ENCODE measurements around the gene CPA5.

Gene CPA5

DNA sequence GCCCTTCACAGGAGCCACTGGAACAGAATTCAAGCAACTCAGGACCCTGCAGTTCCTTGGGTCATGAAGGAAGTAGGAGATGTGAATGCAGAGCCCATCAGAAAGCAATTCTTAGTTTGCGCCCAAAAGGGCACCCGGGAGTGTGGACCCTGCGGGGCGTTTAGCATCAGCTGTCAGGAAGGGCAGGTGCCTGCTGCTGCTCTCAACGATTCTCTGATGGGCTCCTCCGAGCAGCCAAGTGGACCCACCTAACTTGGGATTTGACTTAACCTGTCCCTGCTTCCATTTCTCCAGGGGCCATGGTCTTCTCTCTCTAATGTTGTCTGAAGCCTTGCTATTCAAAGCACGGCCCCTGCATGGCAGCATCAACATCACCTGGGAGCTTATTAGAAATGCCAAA, 17.1 kb downstream of the CPA5 start:
- TF ChIP-seq GABPA (IDR thresholded peaks at IDR 0.05; ENCODE audit: low read depth) (no peak), SPI1 (IDR thresholded peaks at IDR 0.05; ENCODE audit: borderline replicate concordance, low read depth) (no peak), POLR2AphosphoS5 (IDR thresholded peaks at IDR 0.05; ENCODE audit: low read depth) (no peak)
- TF ChIP-seq, protein P1, sequence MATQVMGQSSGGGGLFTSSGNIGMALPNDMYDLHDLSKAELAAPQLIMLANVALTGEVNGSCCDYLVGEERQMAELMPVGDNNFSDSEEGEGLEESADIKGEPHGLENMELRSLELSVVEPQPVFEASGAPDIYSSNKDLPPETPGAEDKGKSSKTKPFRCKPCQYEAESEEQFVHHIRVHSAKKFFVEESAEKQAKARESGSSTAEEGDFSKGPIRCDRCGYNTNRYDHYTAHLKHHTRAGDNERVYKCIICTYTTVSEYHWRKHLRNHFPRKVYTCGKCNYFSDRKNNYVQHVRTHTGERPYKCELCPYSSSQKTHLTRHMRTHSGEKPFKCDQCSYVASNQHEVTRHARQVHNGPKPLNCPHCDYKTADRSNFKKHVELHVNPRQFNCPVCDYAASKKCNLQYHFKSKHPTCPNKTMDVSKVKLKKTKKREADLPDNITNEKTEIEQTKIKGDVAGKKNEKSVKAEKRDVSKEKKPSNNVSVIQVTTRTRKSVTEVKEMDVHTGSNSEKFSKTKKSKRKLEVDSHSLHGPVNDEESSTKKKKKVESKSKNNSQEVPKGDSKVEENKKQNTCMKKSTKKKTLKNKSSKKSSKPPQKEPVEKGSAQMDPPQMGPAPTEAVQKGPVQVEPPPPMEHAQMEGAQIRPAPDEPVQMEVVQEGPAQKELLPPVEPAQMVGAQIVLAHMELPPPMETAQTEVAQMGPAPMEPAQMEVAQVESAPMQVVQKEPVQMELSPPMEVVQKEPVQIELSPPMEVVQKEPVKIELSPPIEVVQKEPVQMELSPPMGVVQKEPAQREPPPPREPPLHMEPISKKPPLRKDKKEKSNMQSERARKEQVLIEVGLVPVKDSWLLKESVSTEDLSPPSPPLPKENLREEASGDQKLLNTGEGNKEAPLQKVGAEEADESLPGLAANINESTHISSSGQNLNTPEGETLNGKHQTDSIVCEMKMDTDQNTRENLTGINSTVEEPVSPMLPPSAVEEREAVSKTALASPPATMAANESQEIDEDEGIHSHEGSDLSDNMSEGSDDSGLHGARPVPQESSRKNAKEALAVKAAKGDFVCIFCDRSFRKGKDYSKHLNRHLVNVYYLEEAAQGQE (IDR thresholded peaks at IDR 0.05; ENCODE audit: insufficient replicate concordance, low read depth) = no peak
- TF ChIP-seq, protein P2, sequence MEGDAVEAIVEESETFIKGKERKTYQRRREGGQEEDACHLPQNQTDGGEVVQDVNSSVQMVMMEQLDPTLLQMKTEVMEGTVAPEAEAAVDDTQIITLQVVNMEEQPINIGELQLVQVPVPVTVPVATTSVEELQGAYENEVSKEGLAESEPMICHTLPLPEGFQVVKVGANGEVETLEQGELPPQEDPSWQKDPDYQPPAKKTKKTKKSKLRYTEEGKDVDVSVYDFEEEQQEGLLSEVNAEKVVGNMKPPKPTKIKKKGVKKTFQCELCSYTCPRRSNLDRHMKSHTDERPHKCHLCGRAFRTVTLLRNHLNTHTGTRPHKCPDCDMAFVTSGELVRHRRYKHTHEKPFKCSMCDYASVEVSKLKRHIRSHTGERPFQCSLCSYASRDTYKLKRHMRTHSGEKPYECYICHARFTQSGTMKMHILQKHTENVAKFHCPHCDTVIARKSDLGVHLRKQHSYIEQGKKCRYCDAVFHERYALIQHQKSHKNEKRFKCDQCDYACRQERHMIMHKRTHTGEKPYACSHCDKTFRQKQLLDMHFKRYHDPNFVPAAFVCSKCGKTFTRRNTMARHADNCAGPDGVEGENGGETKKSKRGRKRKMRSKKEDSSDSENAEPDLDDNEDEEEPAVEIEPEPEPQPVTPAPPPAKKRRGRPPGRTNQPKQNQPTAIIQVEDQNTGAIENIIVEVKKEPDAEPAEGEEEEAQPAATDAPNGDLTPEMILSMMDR (IDR thresholded peaks at IDR 0.05; ENCODE audit: insufficient read depth, low read length) = no peak

DNA sequence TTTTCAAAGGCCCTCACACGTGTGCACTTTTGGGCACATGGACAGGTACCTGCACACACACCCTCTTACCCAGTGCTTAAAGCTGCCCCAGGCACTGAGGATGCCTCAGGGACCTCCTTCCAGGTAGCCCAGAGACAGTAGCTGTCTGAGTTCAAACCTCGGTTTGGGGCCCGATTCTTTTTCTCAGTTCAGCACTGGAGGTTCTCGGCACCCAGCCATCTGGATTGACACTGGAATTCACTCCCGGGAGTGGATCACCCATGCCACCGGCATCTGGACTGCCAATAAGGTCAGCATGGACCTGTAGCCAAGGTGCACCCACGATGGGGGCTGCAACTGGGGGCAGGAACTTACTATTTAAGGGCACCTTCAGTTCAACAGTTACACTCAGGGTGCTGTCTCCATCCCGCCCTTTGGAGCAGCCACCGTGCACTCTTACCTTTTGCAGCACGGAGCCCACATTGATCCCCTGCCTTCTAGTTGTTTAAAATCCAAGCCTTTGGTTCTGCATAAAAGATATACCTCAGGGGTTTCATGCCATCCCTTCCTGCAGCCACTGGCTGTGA, 17.7 kb downstream of the CPA5 start:
- no peak for DNase-seq (ENCODE audit: low read depth in 1 of 2, low spot score in 1 of 2)
- Histone ChIP-seq H3K4me3 (replicated peaks; ENCODE audit: insufficient read depth, low read length) (no peak overlapping the region), H3K27me3 (ENCODE audit: insufficient read depth, poor library complexity, severe bottlenecking) (no peaks in the 10 kb centered on the region), H3K27ac (replicated peaks) (no peak overlapping the region)
- TF ChIP-seq POLR2AphosphoS5 (IDR thresholded peaks at IDR 0.05; ENCODE audit: low read depth) = no peak
- TF ChIP-seq, protein P2 (IDR thresholded peaks at IDR 0.05; ENCODE audit: insufficient read depth, low read length) = no peak

More for the DNA sequence above, 17.1 kb downstream of the CPA5 start:
- DNase-seq (ENCODE audit: low read depth in 1 of 2, low spot score in 1 of 2) = no peak
- no peak overlapping the region for H3K4me3 ChIP-seq (replicated peaks; ENCODE audit: insufficient read depth, low read length)
- H3K27ac ChIP-seq (replicated peaks) = no peak overlapping the region
- no peaks in the 10 kb centered on the region for H3K27me3 ChIP-seq (ENCODE audit: insufficient read depth, poor library complexity, severe bottlenecking)

DNA sequence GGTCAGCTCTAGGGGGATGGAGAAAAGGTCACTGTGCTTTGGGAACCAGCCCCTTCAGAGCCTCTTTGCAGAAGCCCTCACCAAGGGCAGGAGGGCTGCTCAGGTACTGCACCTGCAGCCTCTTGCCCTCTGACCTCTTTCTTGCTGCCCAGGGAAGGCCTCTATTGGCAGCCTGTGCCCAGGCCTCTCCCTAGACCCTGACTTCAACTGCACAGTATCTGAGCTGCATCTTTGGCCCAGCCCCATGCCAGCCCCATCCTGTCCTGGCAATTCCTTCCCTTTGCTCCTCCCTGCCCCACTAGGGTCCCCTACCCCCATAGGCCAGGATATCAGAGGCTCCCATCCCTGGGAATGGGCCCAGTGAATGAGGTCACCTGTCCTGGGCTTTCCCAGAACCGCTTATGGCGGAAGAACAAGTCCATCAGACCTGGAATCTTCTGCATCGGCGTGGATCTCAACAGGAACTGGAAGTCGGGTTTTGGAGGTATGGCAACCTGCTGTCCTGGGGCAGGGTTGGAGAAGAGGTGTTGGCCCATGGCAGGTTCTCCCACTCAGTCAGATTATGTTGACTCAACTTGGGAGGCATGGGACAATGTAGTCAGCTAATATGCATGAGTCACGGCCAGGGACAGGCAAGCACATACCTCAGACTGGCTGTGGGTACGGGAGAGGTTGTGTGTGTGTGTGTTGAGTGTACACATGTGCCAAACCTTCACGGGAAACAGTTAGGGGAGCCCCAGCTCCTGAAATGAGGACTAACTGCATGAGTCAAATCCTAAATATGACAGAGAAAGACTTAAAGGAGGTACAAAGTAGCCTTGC, 18.6 kb downstream of the CPA5 start:
- TF ChIP-seq, protein P2 (IDR thresholded peaks at IDR 0.05; ENCODE audit: insufficient read depth, low read length) = no peak
- TF ChIP-seq SPI1 (IDR thresholded peaks at IDR 0.05; ENCODE audit: borderline replicate concordance, low read depth) (no peak), GABPA (IDR thresholded peaks at IDR 0.05; ENCODE audit: low read depth) (no peak), POLR2AphosphoS5 (IDR thresholded peaks at IDR 0.05; ENCODE audit: low read depth) (no peak)
- TF ChIP-seq, protein P1 (IDR thresholded peaks at IDR 0.05; ENCODE audit: insufficient replicate concordance, low read depth) = no peak
- no peak for DNase-seq (ENCODE audit: low read depth in 1 of 2, low spot score in 1 of 2)
- Histone ChIP-seq H3K27ac (replicated peaks) (no peak overlapping the region), H3K4me3 (replicated peaks; ENCODE audit: insufficient read depth, low read length) (no peak overlapping the region), H3K27me3 (ENCODE audit: insufficient read depth, poor library complexity, severe bottlenecking) (no peaks in the 10 kb centered on the region)
